Fibroblast of lung (primary cell): ENCODE measurements around the gene BPIFB3. TPM values are rescaled to one million over a fixed set of nuclear protein-coding genes. Genes with fewer than 3 reads are reported as not detected.

Experiments used
- DNase-seq, 2 donors: peaks; one replicate each; pipeline versions ENCODE4 v3.0.0 to v3.0.0-alpha.2; 2010; ENCODE audit warnings: low read depth in 2 of 2
- H2AFZ ChIP-seq: 2 replicates; pipeline ENCODE4 v1.5.1; 2012; ENCODE audit warnings: low read length, control low read depth, inconsistent platforms
- H3K27ac ChIP-seq: 2 replicates; pipeline ENCODE4 v1.5.1; 2011; ENCODE audit warnings: low read length, control low read depth; ENCODE audit not compliant: insufficient read depth
- H3K27me3 ChIP-seq: 2 replicates; pipeline ENCODE4 v1.5.1; 2011; ENCODE audit warnings: mild to moderate bottlenecking, low read length; ENCODE audit not compliant: control insufficient read depth, insufficient read depth
- H3K36me3 ChIP-seq: 2 replicates; pipeline ENCODE4 v1.5.1; 2011; ENCODE audit warnings: low read length; ENCODE audit not compliant: control insufficient read depth, insufficient read depth
- H3K4me1 ChIP-seq: 2 replicates; pipeline ENCODE4 v1.5.1; 2011; ENCODE audit warnings: low read length; ENCODE audit not compliant: control insufficient read depth, insufficient read depth; ENCODE audit errors: extremely low read depth
- H3K4me2 ChIP-seq: 2 replicates; pipeline ENCODE4 v1.5.1; 2011; ENCODE audit warnings: low read length, control low read depth; ENCODE audit not compliant: insufficient read depth; ENCODE audit errors: extremely low read depth
- H3K4me3 ChIP-seq, 4 experiments: fragments of 200-600 bp in 1 of 4; sonication (generic) in 1 of 4; replicated peaks in 1 of 4; 2 replicates each; pipeline ENCODE4 v1.5.1; 2011 to 2016; ENCODE audit warnings: low read length in 4 of 4, low read depth in 3 of 4, mild to moderate bottlenecking in 3 of 4, control low read depth in 2 of 4, inconsistent platforms in 1 of 4, mixed read lengths in 1 of 4; ENCODE audit not compliant: insufficient read depth in 1 of 4; ENCODE audit errors: control extremely low read depth in 1 of 4
- H3K79me2 ChIP-seq: 2 replicates; pipeline ENCODE4 v1.5.1; 2012; ENCODE audit warnings: mild to moderate bottlenecking, low read length, inconsistent platforms; ENCODE audit not compliant: control insufficient read depth, insufficient read depth
- H3K9ac ChIP-seq: 2 replicates; pipeline ENCODE4 v1.5.1; 2011; ENCODE audit warnings: mild to moderate bottlenecking, low read length, control low read depth; ENCODE audit not compliant: insufficient read depth
- H3K9me3 ChIP-seq: 2 replicates; pipeline ENCODE4 v1.5.1; 2012; ENCODE audit warnings: low read depth, low read length; ENCODE audit not compliant: control insufficient read depth, insufficient read depth
- H4K20me1 ChIP-seq: 2 replicates; pipeline ENCODE4 v1.5.1; 2011; ENCODE audit warnings: low read length; ENCODE audit not compliant: control insufficient read depth, insufficient read depth; ENCODE audit errors: extremely low read depth
- EZH2 ChIP-seq: IDR thresholded peaks from 2 replicates; pipeline ENCODE4 v1.5.1; 2012; ENCODE audit warnings: low read length, control low read depth, mild to moderate bottlenecking; ENCODE audit errors: missing control alignments
- polyA plus RNA-seq, 2 donors: library from polyadenylated mRNA; depleted of rRNA in 1 of 2; stranded (reverse) in 1 of 2; unstranded in 1 of 2; fragments of >200 nt; gene quantifications; 2 replicates each; pipeline ENCODE4 v1.2.1, GENCODE V29; 2011 to 2012; ENCODE audit warnings: missing spikeins in 1 of 2
- total RNA-seq: library from RNA; depleted of rRNA; stranded (reverse); fragments of >200 nt; gene quantifications from 2 replicates; pipeline ENCODE4 v1.2.1, GENCODE V29; 2014
- TF ChIP-seq, protein P1 (sequence below), 2 donors: IDR thresholded peaks in 1 of 2; conservative IDR thresholded peaks in 1 of 2; 1 replicate in 1 of 2; 2 replicates in 1 of 2; pipeline ENCODE4 v1.5.1; 2011 to 2012; ENCODE audit warnings: low read length in 2 of 2, control low read depth in 1 of 2, inconsistent platforms in 1 of 2, low read depth in 1 of 2, mild to moderate bottlenecking in 1 of 2

BPIFB3 gene
- total and polyA plus RNA-seq, 2 donors (not counting 1 experiment from before 2014, with no cell fraction given): not detected

DNA sequence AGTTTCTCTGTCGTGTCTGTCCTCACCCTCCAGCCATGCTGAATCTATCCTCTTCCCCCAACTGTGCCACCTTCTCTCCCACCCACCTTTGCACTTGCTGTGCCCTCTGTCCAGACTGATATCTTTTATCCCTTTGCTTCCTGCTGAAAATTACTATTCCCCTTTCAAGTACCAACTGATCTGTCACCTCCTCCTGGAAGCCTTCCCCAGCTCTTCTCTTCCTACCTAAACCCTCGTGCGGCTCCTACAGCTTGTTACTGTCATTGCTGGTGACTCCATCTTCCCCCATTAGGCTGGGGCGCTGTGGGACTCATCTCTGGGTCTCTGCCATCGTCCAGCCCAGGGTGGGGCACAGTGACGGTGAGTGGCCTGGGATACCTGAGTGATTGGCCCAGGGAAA lies 21.1 kb upstream of the BPIFB3 start:
- Histone ChIP-seq H3K36me3 (no peaks in the 10 kb centered on the region), H3K9me3 (no peaks in the 10 kb centered on the region), H4K20me1 (no peaks in the 10 kb centered on the region), H3K4me1 (no peaks in the 10 kb centered on the region), H3K4me3 (no peak overlapping the region), H3K27ac (no peak overlapping the region), H3K4me2 (no peak overlapping the region), H3K27me3 (no peaks in the 10 kb centered on the region), H3K9ac (no peak overlapping the region), H3K79me2 (no peaks in the 10 kb centered on the region), H2AFZ (no peak overlapping the region)
- TF ChIP-seq EZH2: no peak
- TF ChIP-seq, protein P1, sequence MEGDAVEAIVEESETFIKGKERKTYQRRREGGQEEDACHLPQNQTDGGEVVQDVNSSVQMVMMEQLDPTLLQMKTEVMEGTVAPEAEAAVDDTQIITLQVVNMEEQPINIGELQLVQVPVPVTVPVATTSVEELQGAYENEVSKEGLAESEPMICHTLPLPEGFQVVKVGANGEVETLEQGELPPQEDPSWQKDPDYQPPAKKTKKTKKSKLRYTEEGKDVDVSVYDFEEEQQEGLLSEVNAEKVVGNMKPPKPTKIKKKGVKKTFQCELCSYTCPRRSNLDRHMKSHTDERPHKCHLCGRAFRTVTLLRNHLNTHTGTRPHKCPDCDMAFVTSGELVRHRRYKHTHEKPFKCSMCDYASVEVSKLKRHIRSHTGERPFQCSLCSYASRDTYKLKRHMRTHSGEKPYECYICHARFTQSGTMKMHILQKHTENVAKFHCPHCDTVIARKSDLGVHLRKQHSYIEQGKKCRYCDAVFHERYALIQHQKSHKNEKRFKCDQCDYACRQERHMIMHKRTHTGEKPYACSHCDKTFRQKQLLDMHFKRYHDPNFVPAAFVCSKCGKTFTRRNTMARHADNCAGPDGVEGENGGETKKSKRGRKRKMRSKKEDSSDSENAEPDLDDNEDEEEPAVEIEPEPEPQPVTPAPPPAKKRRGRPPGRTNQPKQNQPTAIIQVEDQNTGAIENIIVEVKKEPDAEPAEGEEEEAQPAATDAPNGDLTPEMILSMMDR (conservative IDR thresholded peaks at IDR 0.05 in 1 of 2, IDR thresholded peaks at IDR 0.05 in 1 of 2; ENCODE audit: low read depth in 1 of 2, low read length in 2 of 2): no peak
- no peak for DNase-seq

DNA sequence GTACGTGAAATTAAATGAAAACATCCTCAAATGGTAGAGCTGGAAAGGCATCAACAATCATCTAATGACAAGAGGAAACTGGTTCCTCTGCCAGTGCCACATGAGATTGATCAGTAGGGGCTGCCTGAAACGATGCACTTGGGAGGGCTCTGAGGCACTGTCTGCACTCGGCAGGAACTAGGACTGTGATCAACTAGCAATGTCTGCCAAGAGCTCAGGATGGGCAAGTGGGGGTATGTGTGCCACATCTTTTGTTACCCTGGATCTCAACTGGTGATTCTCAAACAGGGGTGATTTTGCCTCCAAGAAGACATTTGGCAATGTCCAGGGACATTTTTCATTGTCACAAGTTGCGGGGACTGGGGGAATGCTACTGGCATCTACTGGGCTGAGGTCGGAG lies 20.3 kb upstream of the BPIFB3 start:
- no peaks in the 10 kb centered on the region for H3K79me2 ChIP-seq
- H3K36me3 ChIP-seq: no peaks in the 10 kb centered on the region
- no peaks in the 10 kb centered on the region for H3K4me1 ChIP-seq
- no peak overlapping the region for H3K4me3 ChIP-seq
- DNase-seq: no peak
- TF ChIP-seq, protein P1 (conservative IDR thresholded peaks at IDR 0.05 in 1 of 2, IDR thresholded peaks at IDR 0.05 in 1 of 2; ENCODE audit: low read depth in 1 of 2, low read length in 2 of 2): no peak
- TF ChIP-seq EZH2: no peak
- H3K4me2 ChIP-seq: no peak overlapping the region
- H4K20me1 ChIP-seq: no peaks in the 10 kb centered on the region
- no peaks in the 10 kb centered on the region for H3K27me3 ChIP-seq
- H3K27ac ChIP-seq: no peak overlapping the region
- H3K9me3 ChIP-seq: no peaks in the 10 kb centered on the region
- H2AFZ ChIP-seq: no peak overlapping the region
- H3K9ac ChIP-seq: no peak overlapping the region

DNA sequence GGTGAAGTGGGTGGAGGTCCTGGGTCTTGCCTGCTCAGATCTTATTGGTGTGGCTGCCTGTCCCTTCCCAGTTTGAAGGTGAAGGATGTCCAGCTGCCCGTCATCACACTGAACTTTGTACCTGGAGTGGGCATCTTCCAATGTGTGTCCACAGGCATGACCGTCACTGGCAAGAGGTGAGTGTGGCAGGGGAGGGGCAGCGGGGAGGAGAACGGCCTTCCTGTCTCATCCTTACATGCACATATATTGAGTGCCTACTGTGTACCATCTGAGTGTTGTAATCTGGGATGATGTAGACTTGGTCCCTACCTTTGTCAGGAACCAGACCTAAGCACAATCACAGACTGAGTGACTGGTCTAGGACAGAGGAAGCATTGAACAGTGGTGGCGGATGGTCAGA lies 19.6 kb upstream of the BPIFB3 start:
- Histone ChIP-seq H3K27me3 (no peaks in the 10 kb centered on the region), H3K9ac (no peak overlapping the region), H3K79me2 (no peaks in the 10 kb centered on the region), H3K4me1 (no peaks in the 10 kb centered on the region), H3K36me3 (no peaks in the 10 kb centered on the region), H3K27ac (no peak overlapping the region), H4K20me1 (no peaks in the 10 kb centered on the region), H2AFZ (no peak overlapping the region), H3K4me2 (no peak overlapping the region), H3K9me3 (no peaks in the 10 kb centered on the region), H3K4me3 (no peak overlapping the region)
- no peak for TF ChIP-seq EZH2
- TF ChIP-seq, protein P1 (conservative IDR thresholded peaks at IDR 0.05 in 1 of 2, IDR thresholded peaks at IDR 0.05 in 1 of 2; ENCODE audit: low read depth in 1 of 2, low read length in 2 of 2): no peak
- no peak for DNase-seq
